DMS114 treated with DMSO at 0.1 percent for 48 hours (cell line): ENCODE results near the gene MPDZ.

Experiments used
- DNase-seq: peaks from one replicate; lab custom pipeline; 2025; ENCODE audit not compliant: unreplicated experiment; lab: John Stamatoyannopoulos, UW

The MPDZ gene

GRCh38 chr9:13140843-13141592, 138.5 kb downstream of the MPDZ start:
- DNase-seq: no peak

DNA sequence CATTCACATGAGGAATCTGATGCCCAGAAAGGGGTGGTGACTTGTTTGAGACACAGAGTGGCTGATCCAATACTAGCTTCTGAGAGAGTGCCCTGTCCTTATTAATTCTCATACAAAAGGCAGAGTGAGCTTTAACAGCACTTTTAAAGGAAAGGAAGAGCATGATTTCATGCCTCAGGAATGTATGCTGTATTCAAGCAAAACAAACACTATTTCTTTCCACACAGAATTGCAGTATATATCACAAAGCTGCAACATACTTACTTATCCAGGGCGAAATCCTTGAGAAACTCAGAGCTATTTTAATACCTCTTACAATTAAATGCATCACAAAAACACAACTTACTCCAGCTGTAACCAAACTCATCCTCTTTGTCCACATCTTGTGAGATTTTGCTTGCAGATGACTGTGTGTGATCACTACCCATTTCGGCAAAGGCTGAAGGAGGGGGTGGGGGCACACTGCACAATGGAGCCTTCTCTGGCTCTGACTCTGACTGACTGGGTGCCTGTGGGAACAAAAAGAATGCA, 139.8 kb downstream of the MPDZ start:
- no peak for DNase-seq

DNA sequence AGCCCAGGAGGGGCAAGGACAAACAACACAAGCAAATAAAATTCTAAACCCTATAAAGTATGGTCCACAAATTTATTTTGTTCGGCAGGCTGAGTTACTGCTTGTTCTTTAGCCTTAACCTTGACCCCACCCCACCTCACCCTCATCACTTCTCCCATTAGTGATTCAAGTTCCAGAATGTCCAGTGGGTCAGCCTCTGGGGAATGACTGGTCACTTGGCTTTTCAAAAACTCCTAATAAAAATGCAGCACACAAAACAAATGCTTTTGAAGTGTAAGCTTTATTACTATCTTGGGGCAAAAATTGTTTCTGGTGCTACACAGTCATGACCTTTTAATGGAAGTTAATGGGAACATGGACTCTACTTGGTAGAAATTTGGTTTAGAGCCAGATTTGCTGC, 142.1 kb downstream of the MPDZ start:
- DNase-seq: no peak

DNA sequence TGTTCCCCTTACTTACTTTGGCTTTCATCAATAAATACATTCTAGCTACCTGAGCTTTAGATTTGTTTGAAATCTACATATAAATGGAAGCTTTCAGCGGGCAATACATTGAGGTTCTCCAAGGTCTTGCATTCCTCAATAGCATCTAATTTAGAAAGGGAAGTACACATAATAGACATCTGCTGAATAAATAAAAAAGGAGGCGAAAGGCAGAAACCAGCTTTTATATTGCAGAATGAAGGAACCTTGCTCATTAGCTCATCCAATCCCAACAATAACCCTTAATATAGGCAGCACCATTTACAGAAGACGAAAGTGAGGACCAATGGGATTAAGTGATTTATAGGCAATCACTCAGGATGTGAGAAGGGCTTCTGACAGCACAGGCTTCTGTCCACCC, 147.5 kb downstream of the MPDZ start:
- DNase-seq: no peak

DNA sequence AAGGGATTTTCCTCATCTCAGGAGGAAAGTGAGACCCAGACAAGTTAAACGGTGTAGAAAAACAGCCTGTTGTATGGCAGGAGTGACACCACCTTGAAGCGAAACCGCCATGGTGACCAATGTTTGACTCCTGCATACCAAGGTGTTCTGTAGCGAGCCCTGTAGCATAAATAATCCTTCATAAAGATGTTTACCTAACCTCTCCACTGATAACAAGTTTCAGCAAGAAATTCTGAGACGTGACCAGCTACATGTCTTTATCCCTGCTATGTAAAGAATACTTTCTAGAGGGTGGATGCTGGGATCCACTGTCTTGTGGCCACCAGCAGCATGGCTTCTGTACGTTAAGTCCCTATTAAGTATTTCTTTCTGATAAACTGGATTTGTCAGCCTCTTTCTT, 148.1 kb downstream of the MPDZ start:
- DNase-seq: no peak

GRCh38 chr9:13128266-13128860, 151.1 kb downstream of the MPDZ start:
- no peak for DNase-seq

DNA sequence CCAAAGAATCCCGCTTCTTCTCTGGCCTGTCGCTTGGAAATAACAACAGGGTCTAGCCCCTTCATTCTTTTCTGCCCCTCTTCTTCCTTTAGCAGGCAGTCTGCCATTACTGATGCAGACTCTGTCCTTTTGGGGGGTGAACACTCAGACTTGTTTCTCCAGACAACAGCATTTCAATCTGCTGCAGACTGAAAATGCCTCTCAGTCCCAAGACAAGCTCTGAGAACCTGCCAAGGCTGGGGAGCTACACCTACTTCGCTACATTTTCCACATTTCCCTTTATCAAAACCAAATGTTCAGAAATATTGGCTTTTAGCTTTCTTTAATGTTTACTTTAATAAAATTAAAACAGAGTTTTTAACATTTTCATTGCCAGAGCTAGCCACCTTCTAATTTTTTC, 152.4 kb downstream of the MPDZ start:
- no peak for DNase-seq

DNA sequence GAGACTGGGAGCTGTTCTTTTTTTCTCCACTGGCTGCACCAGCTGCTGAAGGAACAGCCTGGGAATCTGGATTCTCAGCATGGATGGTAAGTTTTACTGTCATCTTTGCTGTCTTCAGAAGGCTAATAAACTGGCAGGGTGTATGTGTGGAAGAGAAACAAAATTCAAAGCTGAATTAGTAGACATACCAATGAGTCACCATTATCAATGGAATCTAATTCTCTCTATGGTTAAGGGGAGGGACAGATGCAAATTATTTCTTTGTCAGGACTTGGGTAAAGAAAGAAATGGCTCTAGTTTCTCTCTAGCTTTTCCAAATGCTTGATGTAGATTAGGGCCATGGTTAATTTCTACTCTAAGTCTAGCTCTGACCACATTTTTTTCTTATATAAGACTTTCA, 154.2 kb downstream of the MPDZ start:
- DNase-seq: no peak

DNA sequence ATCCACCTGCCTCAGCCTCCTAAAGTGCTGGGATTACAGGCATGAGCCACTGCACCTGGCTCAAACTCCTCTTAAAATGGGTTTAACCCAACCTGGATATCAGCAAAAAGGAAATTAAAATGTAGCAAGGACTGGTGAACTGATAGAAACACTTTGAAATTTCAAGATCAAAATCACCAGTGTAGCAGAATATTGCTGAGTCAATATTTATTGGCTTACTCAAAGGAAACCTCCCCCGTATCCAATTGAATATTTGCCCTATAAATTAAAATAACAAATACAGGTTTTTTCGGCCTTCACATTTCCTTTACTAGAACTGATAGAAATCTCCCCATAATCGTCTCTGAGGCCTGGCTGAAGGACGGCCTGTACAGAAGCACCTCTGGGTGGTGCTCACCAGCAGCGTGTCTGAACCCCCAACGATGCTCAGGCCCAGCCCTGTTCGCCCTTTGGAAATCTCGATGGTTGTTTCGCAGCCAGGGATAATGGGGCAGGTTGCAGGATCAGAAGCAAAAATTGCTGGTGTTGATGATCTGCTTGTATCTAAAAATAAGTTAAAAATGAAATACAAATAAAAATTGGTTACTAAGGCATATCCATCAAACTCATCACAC, 156.6 kb downstream of the MPDZ start:
- no peak for DNase-seq

- DNase-seq: no peak
These were observed 161.2 kb downstream of the MPDZ start for GRCh38 chr9:13118313-13118712.

- no peak for DNase-seq
These were observed 163.2 kb downstream of the MPDZ start for GRCh38 chr9:13116292-13116691.

- DNase-seq: no peak
These were observed 165.7 kb downstream of the MPDZ start for GRCh38 chr9:13113751-13114150.

- no peak for DNase-seq
These were observed 166.3 kb downstream of the MPDZ start for GRCh38 chr9:13113216-13113615.

DNA sequence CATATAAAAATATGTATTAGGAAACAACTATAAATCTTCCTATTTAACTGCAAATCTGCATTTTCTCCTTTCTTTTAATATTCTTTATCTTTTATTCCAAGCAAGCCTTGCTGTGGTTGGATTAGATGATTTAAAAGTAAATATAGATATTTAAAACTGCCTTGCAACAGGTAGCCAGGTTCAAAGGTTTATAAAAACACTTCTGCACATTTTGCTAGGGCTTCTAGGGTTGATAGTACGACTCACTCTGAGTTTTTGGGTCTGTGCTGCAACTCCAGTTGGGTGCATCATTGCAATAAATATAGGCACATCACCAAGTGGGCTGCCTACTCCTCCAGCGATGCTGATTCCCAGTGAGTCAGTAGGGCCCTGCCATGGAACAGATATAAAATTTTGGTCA, 167.7 kb downstream of the MPDZ start:
- no peak for DNase-seq

DNA sequence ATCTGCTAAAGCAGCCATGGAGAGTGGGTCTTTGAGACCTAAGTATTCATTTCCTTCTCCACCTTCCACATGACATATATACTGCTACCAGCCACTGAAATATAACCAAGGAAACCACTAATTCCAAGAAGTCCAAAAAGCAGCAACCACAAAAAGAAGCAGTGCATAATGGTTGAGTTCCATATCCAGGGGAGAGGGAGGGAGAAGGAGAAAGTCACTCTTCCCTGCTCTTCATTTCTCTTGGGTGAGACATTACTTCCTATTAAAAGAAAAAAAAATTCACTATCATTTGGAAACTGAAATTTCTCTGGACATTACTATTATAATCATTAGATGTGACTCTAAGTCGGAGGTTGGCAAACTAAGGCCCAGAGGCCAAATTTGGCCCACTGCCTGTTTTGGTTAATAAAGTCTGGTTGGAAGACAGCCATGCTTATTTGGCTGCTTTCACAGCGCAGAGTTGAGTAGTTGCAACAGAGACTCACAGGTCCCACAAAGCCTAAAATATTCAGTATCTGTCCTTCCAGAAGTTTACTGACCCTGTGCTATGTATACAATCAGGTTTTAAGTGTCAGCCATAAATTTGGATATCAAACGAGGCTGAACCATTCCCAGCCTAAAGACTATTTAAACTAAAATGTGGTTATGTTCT, 168.6 kb downstream of the MPDZ start:
- DNase-seq: no peak

GRCh38 chr9:13109781-13110180, 169.7 kb downstream of the MPDZ start:
- no peak for DNase-seq

DNA sequence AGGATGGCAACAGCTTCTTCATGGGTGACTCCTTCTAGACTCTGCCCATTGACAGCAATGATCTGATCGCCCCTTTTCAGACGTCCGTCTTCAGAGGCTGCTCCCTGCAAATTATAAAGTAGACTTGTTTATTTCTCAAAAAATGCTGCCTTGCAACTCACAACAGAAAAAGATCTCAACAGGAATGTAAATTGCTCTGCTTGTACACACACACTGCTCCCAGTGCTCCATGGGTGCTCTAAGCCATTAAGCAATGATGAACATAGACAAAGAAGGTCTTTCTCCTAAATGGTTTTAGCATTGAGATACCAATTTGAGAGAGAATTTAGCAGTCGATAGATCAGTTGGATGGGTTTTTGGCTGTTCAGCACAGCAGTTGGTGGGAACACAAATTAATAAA, 172.5 kb downstream of the MPDZ start:
- no peak for DNase-seq

DNA sequence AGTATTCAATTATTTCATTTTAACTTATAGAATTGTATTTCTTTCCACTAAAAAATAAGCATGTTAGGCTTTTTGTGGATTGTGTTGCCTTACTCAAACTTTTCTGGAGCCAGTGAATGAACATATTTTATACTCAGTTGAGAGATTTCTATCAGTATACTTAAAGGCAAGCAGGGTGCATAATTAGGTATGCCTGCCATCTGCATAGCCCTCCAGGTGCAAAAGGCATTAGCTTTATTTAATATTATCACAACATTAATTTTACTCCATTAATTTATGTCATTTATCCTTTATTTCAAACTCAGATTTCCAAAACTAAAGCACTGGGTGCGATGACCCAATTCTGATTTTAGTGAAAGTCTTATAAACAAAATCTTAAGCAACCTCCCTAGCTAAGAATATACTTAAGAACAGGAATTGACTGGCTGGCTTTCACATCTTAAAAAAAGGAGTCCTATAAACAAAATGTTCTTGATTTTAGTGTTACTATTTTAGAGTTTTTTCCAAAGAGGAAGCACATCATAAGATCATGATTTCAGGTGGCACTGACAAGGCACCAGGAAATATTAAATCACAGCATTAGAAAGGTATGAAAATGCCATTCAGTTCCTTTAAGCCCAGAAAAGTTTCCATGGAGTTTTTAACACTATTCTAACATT, 178.4 kb downstream of the MPDZ start:
- no peak for DNase-seq

- no peak for DNase-seq
These were observed 184.4 kb downstream of the MPDZ start for GRCh38 chr9:13095056-13095455.

- no peak for DNase-seq
These were observed 188.9 kb downstream of the MPDZ start for GRCh38 chr9:13090628-13091027.

DNA sequence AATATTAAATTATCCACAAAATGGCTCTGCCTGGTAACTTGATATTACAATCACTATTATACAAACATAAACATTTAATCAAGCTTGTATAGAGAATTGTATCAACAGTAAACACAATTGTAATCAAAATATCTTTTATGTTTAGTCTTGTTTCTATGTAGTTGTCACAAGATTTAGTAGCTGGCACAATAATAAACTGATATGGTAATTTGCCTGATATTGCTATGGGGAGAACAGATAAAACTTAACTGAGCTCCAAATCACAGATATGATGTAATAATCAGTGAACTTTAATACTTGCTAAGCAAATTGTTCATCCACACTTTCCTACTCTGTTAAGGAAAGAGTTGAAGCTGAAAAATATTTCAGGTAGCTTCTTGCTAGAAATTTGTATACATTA, 189.8 kb downstream of the MPDZ start:
- DNase-seq: no peak
